ENCODE results near the gene ZNF613. TPM values are rescaled to one million over a fixed set of nuclear protein-coding genes. Genes with fewer than 3 reads are reported as not detected.

ZNF613 gene
- total and polyA plus RNA-seq, 2 donors (not counting 1 experiment from before 2014, with no cell fraction given) = 4.6 to 11.2 TPM

DNA sequence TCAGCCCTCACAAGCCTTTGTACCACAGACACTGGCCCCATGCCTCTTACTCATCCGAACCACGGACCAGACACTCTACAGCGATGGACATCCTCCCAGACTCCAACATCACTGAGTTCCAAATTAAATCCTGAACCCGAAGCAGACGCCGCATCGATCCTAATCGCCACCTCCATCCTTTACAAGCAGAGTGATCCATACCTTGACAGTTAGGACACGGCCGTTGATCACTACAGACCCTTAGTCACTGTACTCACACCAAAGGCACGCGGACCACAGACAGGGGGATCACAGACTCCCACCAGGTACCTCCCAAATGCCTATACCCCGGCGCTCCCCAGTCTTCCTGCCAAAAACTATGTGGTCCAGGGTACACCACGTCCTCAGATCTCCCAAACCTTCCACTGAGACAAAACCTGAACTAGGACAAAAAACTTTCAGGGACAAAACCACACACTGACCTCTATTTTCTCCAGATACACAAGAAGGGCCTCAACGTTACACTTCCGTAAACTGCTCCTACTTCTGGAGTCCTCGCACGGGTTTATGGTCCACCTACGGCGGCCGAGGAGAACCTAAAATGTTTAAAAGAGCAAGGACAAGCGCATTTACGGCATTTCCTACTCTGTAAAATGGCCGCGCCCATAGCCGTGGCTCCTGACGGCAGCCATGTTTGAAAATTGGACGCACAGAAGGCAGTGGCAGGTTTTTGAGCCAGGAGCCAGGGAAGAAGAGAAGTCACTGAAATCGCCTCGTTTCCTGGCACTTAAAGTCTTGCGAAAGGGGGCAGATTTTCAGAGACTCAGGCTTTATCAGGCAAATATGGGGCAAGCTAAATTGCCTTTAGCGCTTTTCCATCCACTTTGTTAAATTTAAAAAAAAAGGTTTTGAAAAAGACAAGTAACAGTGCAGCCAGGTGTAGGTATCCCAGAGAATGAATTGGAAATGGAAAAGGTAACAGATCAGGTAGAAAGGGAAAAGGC lies 59.3 kb downstream of the ZNF613 start, which contains the start of gene ZNF350:
Gene ZNF350, minus strand, starts transcription at position 532 of the 983 bp plus-strand sequence. CDS start 12,480 bp downstream, outside the sequence.
- TF ChIP-seq CTCF (conservative IDR thresholded peaks at IDR 0.05 in 1 of 2, IDR thresholded peaks at IDR 0.05 in 1 of 2; ENCODE audit: low read depth in 1 of 2, low read length in 2 of 2) (no peak), EZH2 (IDR thresholded peaks at IDR 0.05; ENCODE audit: low read length, missing control alignments) (no peak)
- Histone ChIP-seq H3K4me2 (ENCODE audit: extremely low read depth, insufficient read depth, low read length) (peak within 1 kb of the TSS; percentile 68), H3K27me3 (ENCODE audit: control insufficient read depth, insufficient read depth, low read length) (no peaks in the 10 kb centered on the region), H2AFZ (ENCODE audit: low read length) (peak within 1 kb of the TSS; percentile 89), H4K20me1 (ENCODE audit: control insufficient read depth, extremely low read depth, insufficient read depth, low read length) (no peaks in the 10 kb centered on the region), H3K9ac (ENCODE audit: insufficient read depth, low read length) (peak within 1 kb of the TSS; percentile 75), H3K36me3 (ENCODE audit: control insufficient read depth, insufficient read depth, low read length) (no peaks in the 10 kb centered on the region), H3K4me1 (ENCODE audit: control insufficient read depth, extremely low read depth, insufficient read depth, low read length) (no peaks in the 10 kb centered on the region), H3K9me3 (ENCODE audit: control insufficient read depth, insufficient read depth, low read depth, low read length) (no peaks in the 10 kb centered on the region), H3K4me3 (replicated peaks in 1 of 4; ENCODE audit: control extremely low read depth in 1 of 4, insufficient read depth in 1 of 4, low read depth in 3 of 4, low read length in 4 of 4) (peak within 1 kb of the TSS; percentile 66 to 97 (median 86)), H3K27ac (ENCODE audit: insufficient read depth, low read length) (peak within 1 kb of the TSS; percentile 69), H3K79me2 (ENCODE audit: control insufficient read depth, insufficient read depth, low read length) (peaks cover 13% of the 10 kb centered on the region)
- peak; percentile 97 to 98 for DNase-seq (ENCODE audit: low read depth in 2 of 2)

- no peak overlapping the region for H3K4me2 ChIP-seq (ENCODE audit: extremely low read depth, insufficient read depth, low read length)
- no peaks in the 10 kb centered on the region for H3K27me3 ChIP-seq (ENCODE audit: control insufficient read depth, insufficient read depth, low read length)
- no peak for TF ChIP-seq EZH2 (IDR thresholded peaks at IDR 0.05; ENCODE audit: low read length, missing control alignments)
- TF ChIP-seq CTCF (conservative IDR thresholded peaks at IDR 0.05 in 1 of 2, IDR thresholded peaks at IDR 0.05 in 1 of 2; ENCODE audit: low read depth in 1 of 2, low read length in 2 of 2) = no peak
- no peak overlapping the region for H2AFZ ChIP-seq (ENCODE audit: low read length)
- no peak for DNase-seq (ENCODE audit: low read depth in 2 of 2)
- H3K4me3 ChIP-seq (replicated peaks in 1 of 4; ENCODE audit: control extremely low read depth in 1 of 4, insufficient read depth in 1 of 4, low read depth in 3 of 4, low read length in 4 of 4) = no peak overlapping the region
- peaks cover 4% of the 10 kb centered on the region for H3K9me3 ChIP-seq (ENCODE audit: control insufficient read depth, insufficient read depth, low read depth, low read length)
- no peaks in the 10 kb centered on the region for H3K36me3 ChIP-seq (ENCODE audit: control insufficient read depth, insufficient read depth, low read length)
- H3K27ac ChIP-seq (ENCODE audit: insufficient read depth, low read length) = no peak overlapping the region
- no peaks in the 10 kb centered on the region for H3K4me1 ChIP-seq (ENCODE audit: control insufficient read depth, extremely low read depth, insufficient read depth, low read length)
- no peak overlapping the region for H3K9ac ChIP-seq (ENCODE audit: insufficient read depth, low read length)
- H3K79me2 ChIP-seq (ENCODE audit: control insufficient read depth, insufficient read depth, low read length) = no peaks in the 10 kb centered on the region
- H4K20me1 ChIP-seq (ENCODE audit: control insufficient read depth, extremely low read depth, insufficient read depth, low read length) = no peaks in the 10 kb centered on the region
Measured at GRCh38 chr19:51993422-51993821, 66.2 kb downstream of the ZNF613 start.

DNA sequence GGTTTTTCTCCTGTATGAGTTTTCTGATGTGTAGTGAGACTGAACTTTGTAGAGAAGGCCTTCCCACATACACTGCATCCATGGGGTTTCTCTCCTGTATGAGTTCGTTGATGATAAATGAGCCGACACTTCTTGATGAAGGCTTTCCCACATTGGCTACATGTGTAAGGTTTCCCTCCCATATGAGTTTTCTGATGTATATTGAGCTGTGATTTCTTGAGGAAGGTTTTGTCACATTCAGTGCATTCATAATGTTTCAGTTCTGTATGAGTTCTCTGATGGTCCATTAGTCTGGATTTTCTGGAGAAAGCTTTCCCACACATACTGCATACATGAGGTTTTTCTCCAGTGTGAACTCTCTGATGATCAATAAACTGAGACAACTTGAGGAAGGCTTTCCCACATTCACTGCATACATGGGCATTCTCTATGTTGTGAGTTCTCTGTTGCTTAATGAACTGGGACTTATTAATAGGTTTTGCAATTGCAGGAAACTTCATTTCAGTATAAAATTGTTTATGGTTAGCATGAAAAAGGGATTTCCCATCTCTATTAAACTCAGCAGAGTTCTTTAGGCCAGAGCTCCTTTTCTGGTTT lies 66.9 kb downstream of the ZNF613 start:
- peak in 1 of 2 donors; percentile 10 for DNase-seq (ENCODE audit: low read depth in 2 of 2)
- no peaks in the 10 kb centered on the region for H3K36me3 ChIP-seq (ENCODE audit: control insufficient read depth, insufficient read depth, low read length)
- H3K27me3 ChIP-seq (ENCODE audit: control insufficient read depth, insufficient read depth, low read length) = no peaks in the 10 kb centered on the region
- no peak overlapping the region for H3K9ac ChIP-seq (ENCODE audit: insufficient read depth, low read length)
- no peak overlapping the region for H3K27ac ChIP-seq (ENCODE audit: insufficient read depth, low read length)
- TF ChIP-seq CTCF (conservative IDR thresholded peaks at IDR 0.05 in 1 of 2, IDR thresholded peaks at IDR 0.05 in 1 of 2; ENCODE audit: low read depth in 1 of 2, low read length in 2 of 2) (no peak), EZH2 (IDR thresholded peaks at IDR 0.05; ENCODE audit: low read length, missing control alignments) (no peak)
- no peaks in the 10 kb centered on the region for H4K20me1 ChIP-seq (ENCODE audit: control insufficient read depth, extremely low read depth, insufficient read depth, low read length)
- no peaks in the 10 kb centered on the region for H3K4me1 ChIP-seq (ENCODE audit: control insufficient read depth, extremely low read depth, insufficient read depth, low read length)
- H3K4me2 ChIP-seq (ENCODE audit: extremely low read depth, insufficient read depth, low read length) = no peak overlapping the region
- H3K9me3 ChIP-seq (ENCODE audit: control insufficient read depth, insufficient read depth, low read depth, low read length) = peaks cover 4% of the 10 kb centered on the region
- no peaks in the 10 kb centered on the region for H3K79me2 ChIP-seq (ENCODE audit: control insufficient read depth, insufficient read depth, low read length)
- H2AFZ ChIP-seq (ENCODE audit: low read length) = no peak overlapping the region
- no peak overlapping the region for H3K4me3 ChIP-seq (replicated peaks in 1 of 4; ENCODE audit: control extremely low read depth in 1 of 4, insufficient read depth in 1 of 4, low read depth in 3 of 4, low read length in 4 of 4)

Measured in fibroblast of lung (primary cell).